Iris pigment epithelial cell (primary cell): ENCODE measurements around the gene USP48.
A peak's percentile ranks its signal among the peaks of the same experiment; 100 is the strongest.
"Not testable (repeated sequence)": the region's sequence is repeated elsewhere in the genome, so short reads cannot be mapped to it uniquely, and the experiment has no call there.

Source experiments
- DNase-seq: peaks from one replicate; pipeline ENCODE4 v3.0.0-alpha.2; 2011; ENCODE audit warnings: low read depth

USP48 gene

GRCh38 chr1:21814241-21814918 lies 31.4 kb upstream of the USP48 start:
- DNase-seq, result peak; percentile 11

- DNase-seq, result no peak
Measured at GRCh38 chr1:21813542-21813941, 30.6 kb upstream of the USP48 start.

- no peak for DNase-seq
Measured at GRCh38 chr1:21811875-21812305, 28.9 kb upstream of the USP48 start, which contains the start of gene LDLRAD2. LDLRAD2 (plus strand) TSS chr1:21812265; CDS start chr1:21812452, 187 bp downstream.

GRCh38 chr1:21804536-21804935 lies 21.6 kb upstream of the USP48 start:
- DNase-seq, result no peak

- peak; percentile 51 for DNase-seq
Measured at GRCh38 chr1:21801100-21801499, 18.2 kb upstream of the USP48 start.

GRCh38 chr1:21799730-21800129 lies 16.8 kb upstream of the USP48 start:
- DNase-seq, result no peak

- no peak for DNase-seq
Measured at GRCh38 chr1:21795075-21795474, 12.1 kb upstream of the USP48 start.

GRCh38 chr1:21794656-21795055 lies 11.7 kb upstream of the USP48 start:
- no peak for DNase-seq

GRCh38 chr1:21793104-21793503 lies 10.2 kb upstream of the USP48 start:
- DNase-seq, result no peak

- no peak for DNase-seq
Measured at GRCh38 chr1:21786640-21787039, 3.7 kb upstream of the USP48 start.

- DNase-seq, result not testable (repeated sequence)
Measured at GRCh38 chr1:21785764-21786163, 2.8 kb upstream of the USP48 start.

- DNase-seq, result peak; percentile 82
Measured at GRCh38 chr1:21783679-21784603, 992 bp upstream of the USP48 start.

GRCh38 chr1:21782349-21782867 lies 541 bp downstream of the USP48 start:
- DNase-seq, result peak; percentile 65

- DNase-seq, result peak; percentile 74
Measured at GRCh38 chr1:21781815-21782348, 1.1 kb downstream of the USP48 start.

- DNase-seq, result no peak
Measured at GRCh38 chr1:21779613-21780521, 3.1 kb downstream of the USP48 start.

GRCh38 chr1:21778405-21778727 lies 4.6 kb downstream of the USP48 start:
- DNase-seq, result no peak

GRCh38 chr1:21776925-21777324 lies 6.0 kb downstream of the USP48 start:
- DNase-seq, result not testable (repeated sequence)

- peak; percentile 91 for DNase-seq
Measured at GRCh38 chr1:21775985-21776562, 6.9 kb downstream of the USP48 start.

- no peak for DNase-seq
Measured at GRCh38 chr1:21775550-21775914, 7.4 kb downstream of the USP48 start.

GRCh38 chr1:21774835-21775549 lies 8.0 kb downstream of the USP48 start:
- no peak for DNase-seq

GRCh38 chr1:21773585-21773984 lies 9.4 kb downstream of the USP48 start:
- no peak for DNase-seq
